SK-N-MC (cell line): Measurements from ENCODE around the gene GTF2IRD1.

Source experiments
- EZH2 ChIP-seq: fragments of 200-600 bp; sonication (generic); IDR thresholded peaks from one replicate; pipeline ENCODE4 v1.6.1; 2017; ENCODE audit warnings: antibody characterized with exemption
- POLR2AphosphoS5 ChIP-seq: IDR thresholded peaks from 2 replicates; pipeline ENCODE4 v1.6.1; 2012; ENCODE audit warnings: mild to moderate bottlenecking, low read depth, low read length, borderline replicate concordance

- TF ChIP-seq POLR2AphosphoS5 (no peak), EZH2 (no peak)
Measured at GRCh38 chr7:74412603-74413002, 41.1 kb upstream of the GTF2IRD1 start.
